ENCODE data around the gene RNU5B-1. TPM values are rescaled to one million over a fixed set of nuclear protein-coding genes. Genes with fewer than 3 reads are reported as not detected.
A peak's percentile ranks its signal among the peaks of the same experiment; 100 is the strongest.
"Not testable (repeated sequence)": the region's sequence is repeated elsewhere in the genome, so short reads cannot be mapped to it uniquely, and the experiment has no call there.

The RNU5B-1 gene
- total and polyA plus RNA-seq, 2 experiments from 2014 or later: not detected

DNA sequence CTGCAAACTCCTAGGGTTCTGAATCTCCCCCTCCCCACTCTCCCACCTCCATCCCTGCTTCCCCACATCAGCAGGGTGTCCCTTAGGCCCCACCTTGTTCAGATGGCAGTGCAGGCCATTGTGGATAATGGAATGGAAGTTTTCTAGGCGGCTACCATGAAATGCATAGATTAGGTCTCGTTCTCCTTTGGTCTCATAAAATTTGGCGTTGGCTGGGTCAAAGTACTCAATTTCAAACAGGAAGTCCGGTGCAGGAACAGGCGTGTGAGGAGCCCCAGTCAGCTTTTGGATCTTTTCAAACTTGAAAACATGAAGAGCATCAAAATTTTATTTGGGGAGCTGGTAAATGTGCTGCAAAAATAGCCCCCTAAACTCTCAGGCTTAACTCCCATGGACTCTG, 38.0 kb upstream of the RNU5B-1 start:
- H3K79me2 ChIP-seq (ENCODE audit: insufficient read depth): no peaks in the 10 kb centered on the region
- H2AFZ ChIP-seq: no peak overlapping the region
- no peak for DNase-seq
- no peak overlapping the region for H3K27ac ChIP-seq
- H3K9me3 ChIP-seq (ENCODE audit: low read depth): no peaks in the 10 kb centered on the region
- H3K36me3 ChIP-seq (ENCODE audit: low read depth): no peaks in the 10 kb centered on the region; the same call in 1 of the 2 replicates
- WGBS, 2 experiments (ENCODE audit: low coverage in 1 of 2, low lambda C conversion rate in 2 of 2, missing lambda C conversion rate in 2 of 2): 98 to 99% methylated on average over 5 of the region's 5 CpGs
- in situ Hi-C loops (cut with MboI): loop anchor here (10.0 kb wide), 1 partner anchor 72 kb away; no protein-coding TSS in a partner anchor
- no peaks in the 10 kb centered on the region for H3K9me2 ChIP-seq (ENCODE audit: insufficient read depth)
- no peaks in the 10 kb centered on the region for H3F3A ChIP-seq (ENCODE audit: insufficient read depth)
- H4K20me1 ChIP-seq (ENCODE audit: insufficient read depth): no peaks in the 10 kb centered on the region
- H3K27me3 ChIP-seq (replicated peaks; ENCODE audit: insufficient read depth): no peaks in the 10 kb centered on the region
- TF ChIP-seq EZH2phosphoT487 (IDR thresholded peaks at IDR 0.05; ENCODE audit: insufficient read depth, low read depth) (no peak), EZH2 (IDR thresholded peaks at IDR 0.05; ENCODE audit: insufficient read depth, poor library complexity, severe bottlenecking) (no peak)
- H3K4me1 ChIP-seq (ENCODE audit: insufficient read depth): no peaks in the 10 kb centered on the region
- H3K9ac ChIP-seq: no peak overlapping the region
- H3K4me2 ChIP-seq (ENCODE audit: unreplicated experiment): no peak overlapping the region
- no peak overlapping the region for H3K4me3 ChIP-seq

DNA sequence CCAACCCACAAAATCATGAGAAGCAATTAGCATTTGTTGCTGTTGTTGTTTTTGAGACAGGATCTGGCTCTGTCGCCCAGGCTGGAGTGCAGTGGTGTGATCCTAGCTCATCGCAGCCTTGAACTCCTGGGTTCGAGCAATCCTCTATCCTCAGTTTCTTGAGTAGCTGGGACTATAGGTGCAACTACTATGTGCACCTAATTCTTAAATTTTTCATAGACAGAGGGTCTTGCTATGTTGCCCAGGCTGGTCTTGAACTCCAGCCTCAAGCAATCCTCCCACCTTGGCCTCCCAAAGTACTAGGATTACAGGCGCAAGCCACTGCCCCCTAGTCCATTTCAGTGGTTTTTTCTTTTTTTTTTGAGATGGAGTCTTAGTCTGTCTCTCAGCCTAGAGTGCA, 36.1 kb upstream of the RNU5B-1 start:
- H3K79me2 ChIP-seq (ENCODE audit: insufficient read depth): no peaks in the 10 kb centered on the region
- H3K27ac ChIP-seq: no peak overlapping the region
- H2AFZ ChIP-seq: no peak overlapping the region
- H3K27me3 ChIP-seq (replicated peaks; ENCODE audit: insufficient read depth): no peaks in the 10 kb centered on the region
- DNase-seq: no peak
- H3K9me3 ChIP-seq (ENCODE audit: low read depth): no peaks in the 10 kb centered on the region
- in situ Hi-C loops (cut with MboI): loop anchor here (10.0 kb wide), 1 partner anchor 74 kb away; no protein-coding TSS in a partner anchor
- 93 to 98% methylated on average over 4 of the region's 4 CpGs for WGBS, 2 experiments (ENCODE audit: low coverage in 1 of 2, low lambda C conversion rate in 2 of 2, missing lambda C conversion rate in 2 of 2)
- H4K20me1 ChIP-seq (ENCODE audit: insufficient read depth): no peaks in the 10 kb centered on the region
- H3K4me3 ChIP-seq: no peak overlapping the region
- no peaks in the 10 kb centered on the region for H3K9me2 ChIP-seq (ENCODE audit: insufficient read depth)
- TF ChIP-seq EZH2 (IDR thresholded peaks at IDR 0.05; ENCODE audit: insufficient read depth, poor library complexity, severe bottlenecking) (no peak), EZH2phosphoT487 (IDR thresholded peaks at IDR 0.05; ENCODE audit: insufficient read depth, low read depth) (no peak)
- no peak overlapping the region for H3K9ac ChIP-seq
- no peaks in the 10 kb centered on the region for H3F3A ChIP-seq (ENCODE audit: insufficient read depth)
- no peaks in the 10 kb centered on the region; the same call in 1 of the 2 replicates for H3K36me3 ChIP-seq (ENCODE audit: low read depth)
- H3K4me2 ChIP-seq (ENCODE audit: unreplicated experiment): no peak overlapping the region
- H3K4me1 ChIP-seq (ENCODE audit: insufficient read depth): no peaks in the 10 kb centered on the region

DNA sequence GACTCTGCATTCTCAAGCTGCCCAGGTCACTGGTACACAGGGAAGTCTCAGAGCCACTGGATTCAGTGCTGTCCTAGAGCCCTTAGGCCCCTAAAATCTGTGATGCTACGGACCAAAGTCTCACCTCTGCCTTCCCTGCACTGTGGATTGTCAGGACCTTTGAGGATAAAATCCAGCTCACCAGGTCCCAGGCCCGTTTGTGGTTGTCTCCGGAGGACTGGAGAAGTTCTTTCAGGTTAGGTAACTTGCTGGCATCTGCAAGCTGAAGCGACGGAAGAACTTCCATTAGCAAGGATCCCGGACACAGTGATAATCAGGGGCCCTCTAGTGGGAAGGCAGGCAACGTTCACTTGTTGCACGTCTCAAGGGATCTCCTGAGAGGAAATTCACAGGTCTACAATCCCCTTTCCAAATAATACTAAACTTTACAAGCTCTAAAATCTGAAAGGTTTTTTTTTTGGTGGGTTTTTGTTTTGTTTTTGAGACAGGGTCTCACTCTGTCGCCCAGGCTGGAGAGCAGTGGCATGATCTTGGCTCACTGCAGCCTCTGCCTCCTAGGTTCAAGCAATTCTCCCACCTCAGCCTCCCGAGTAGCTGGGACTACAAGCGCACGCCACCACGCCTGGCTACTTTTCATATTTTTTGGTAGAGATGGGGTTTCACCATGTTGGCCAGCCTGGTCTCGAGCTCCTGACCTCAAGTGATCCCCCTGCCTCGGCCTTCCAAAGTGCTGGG, 33.5 kb upstream of the RNU5B-1 start:
- Histone ChIP-seq H3K9ac (peak overlapping the region; percentile 38), H2AFZ (peak overlapping the region; percentile 51; the same call in 1 of the 2 replicates)
- H3K4me3 ChIP-seq; H3K36me3 ChIP-seq (ENCODE audit: low read depth); H3K27me3 ChIP-seq (replicated peaks; ENCODE audit: insufficient read depth); in situ Hi-C loops (cut with MboI); H3K79me2 ChIP-seq (ENCODE audit: insufficient read depth); H3F3A ChIP-seq (ENCODE audit: insufficient read depth); H3K9me3 ChIP-seq (ENCODE audit: low read depth); H3K4me2 ChIP-seq (ENCODE audit: unreplicated experiment); H3K27ac ChIP-seq; H3K4me1 ChIP-seq (ENCODE audit: insufficient read depth); H4K20me1 ChIP-seq (ENCODE audit: insufficient read depth); H3K9me2 ChIP-seq (ENCODE audit: insufficient read depth): not testable (repeated sequence)
- 30 to 31% methylated on average over 15 of the region's 15 CpGs for WGBS, 2 experiments (ENCODE audit: low coverage in 1 of 2, low lambda C conversion rate in 2 of 2, missing lambda C conversion rate in 2 of 2)
- DNase-seq: peak; percentile 92

DNA sequence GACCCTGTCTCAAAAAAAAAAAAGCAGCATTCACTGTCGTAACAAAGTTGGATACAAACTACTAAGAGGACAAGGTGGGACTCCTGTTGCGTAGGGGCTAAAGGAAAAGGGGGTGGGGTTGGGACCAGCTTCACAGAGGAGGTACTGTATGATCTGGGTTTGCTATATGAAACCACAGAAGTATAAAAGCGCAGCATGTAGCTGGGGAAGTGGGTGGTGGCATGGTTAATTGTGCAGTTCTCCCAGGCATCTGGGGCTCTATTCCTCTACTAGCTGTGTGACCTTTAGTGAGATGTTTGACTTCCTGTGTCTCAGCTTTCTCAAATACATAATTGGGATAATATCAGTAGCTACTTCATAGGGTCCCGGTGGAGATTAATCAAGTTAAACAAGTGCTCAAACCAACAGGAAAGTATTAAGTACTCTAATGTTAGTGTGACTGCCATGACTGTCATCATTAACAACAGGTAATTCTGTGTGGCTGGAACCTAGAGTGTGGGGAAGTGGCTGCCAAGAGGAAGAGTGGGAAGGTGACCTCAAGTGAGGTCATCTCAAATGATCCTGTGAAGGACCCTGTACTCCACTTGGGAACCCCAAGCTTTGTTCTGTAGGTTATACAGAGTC, 29.3 kb upstream of the RNU5B-1 start:
- H3K4me1 ChIP-seq (ENCODE audit: insufficient read depth): 0 out of 2 replicates have a peak, but pooled peaks cover 4% of the 10 kb centered on the region
- H3K9me2 ChIP-seq (ENCODE audit: insufficient read depth): no peaks in the 10 kb centered on the region
- no peaks in the 10 kb centered on the region for H3K79me2 ChIP-seq (ENCODE audit: insufficient read depth)
- no peak overlapping the region for H3K27ac ChIP-seq
- in situ Hi-C loops (cut with MboI): no loop called here
- H4K20me1 ChIP-seq (ENCODE audit: insufficient read depth): no peaks in the 10 kb centered on the region
- no peak overlapping the region for H2AFZ ChIP-seq
- H3K36me3 ChIP-seq (ENCODE audit: low read depth): no peaks in the 10 kb centered on the region
- no peak overlapping the region for H3K4me3 ChIP-seq
- H3K27me3 ChIP-seq (replicated peaks; ENCODE audit: insufficient read depth): no peaks in the 10 kb centered on the region
- TF ChIP-seq EZH2 (IDR thresholded peaks at IDR 0.05; ENCODE audit: insufficient read depth, poor library complexity, severe bottlenecking) (no peak), EZH2phosphoT487 (IDR thresholded peaks at IDR 0.05; ENCODE audit: insufficient read depth, low read depth) (no peak)
- 81 to 83% methylated on average over 4 of the region's 4 CpGs for WGBS, 2 experiments (ENCODE audit: low coverage in 1 of 2, low lambda C conversion rate in 2 of 2, missing lambda C conversion rate in 2 of 2)
- no peak overlapping the region for H3K9ac ChIP-seq
- H3F3A ChIP-seq (ENCODE audit: insufficient read depth): no peaks in the 10 kb centered on the region
- no peak for DNase-seq
- H3K4me2 ChIP-seq (ENCODE audit: unreplicated experiment): no peak overlapping the region
- H3K9me3 ChIP-seq (ENCODE audit: low read depth): no peaks in the 10 kb centered on the region
